Fibroblast of skin of left quadriceps (primary cell): ENCODE measurements around the gene F7.
"Not testable (repeated sequence)": the region's sequence is repeated elsewhere in the genome, so short reads cannot be mapped to it uniquely, and the experiment has no call there.

Experiments
- DNase-seq, 2 experiments: peaks; one replicate each; pipeline ENCODE4 v3.0.0-alpha.2; 2013; ENCODE audit warnings: low read depth in 2 of 2

Gene F7

GRCh38 chr13:113072376-113072775 lies 33.2 kb upstream of the F7 start:
- DNase-seq = no peak

GRCh38 chr13:113073942-113074341 lies 31.6 kb upstream of the F7 start:
- DNase-seq = no peak

- no peak for DNase-seq
Measured at GRCh38 chr13:113074401-113074800, 31.2 kb upstream of the F7 start.

GRCh38 chr13:113074876-113075275 lies 30.7 kb upstream of the F7 start:
- no peak for DNase-seq

- DNase-seq = no peak
Measured at GRCh38 chr13:113075711-113076110, 29.9 kb upstream of the F7 start.

- no peak for DNase-seq
Measured at GRCh38 chr13:113076681-113077401, 28.8 kb upstream of the F7 start.

- DNase-seq = no peak
Measured at GRCh38 chr13:113077566-113077952, 28.0 kb upstream of the F7 start.

GRCh38 chr13:113077953-113078901 lies 27.4 kb upstream of the F7 start:
- DNase-seq = no peak

- no peak for DNase-seq
Measured at GRCh38 chr13:113078902-113079780, 26.4 kb upstream of the F7 start.

GRCh38 chr13:113079781-113080080 lies 25.9 kb upstream of the F7 start:
- not testable (repeated sequence) for DNase-seq

- no peak for DNase-seq
Measured at GRCh38 chr13:113080361-113080831, 25.2 kb upstream of the F7 start.

- no peak for DNase-seq
Measured at GRCh38 chr13:113080901-113081521, 24.6 kb upstream of the F7 start.

GRCh38 chr13:113082198-113083021 lies 23.2 kb upstream of the F7 start:
- DNase-seq = no peak

- no peak for DNase-seq
Measured at GRCh38 chr13:113083022-113083373, 22.6 kb upstream of the F7 start.

- no peak for DNase-seq
Measured at GRCh38 chr13:113083402-113084061, 22.1 kb upstream of the F7 start.

- DNase-seq = no peak
Measured at GRCh38 chr13:113084094-113084942, 21.3 kb upstream of the F7 start.

GRCh38 chr13:113084943-113085540 lies 20.5 kb upstream of the F7 start:
- no peak for DNase-seq

GRCh38 chr13:113086031-113086750 lies 19.4 kb upstream of the F7 start:
- DNase-seq = no peak
